Stimulated activated CD8-positive, alpha-beta memory T cell treated with anti-CD3 and anti-CD28 coated beads, Interleukin-12 subunit alpha, Interleukin-12 subunit beta, amount 100 ng/mL, for 24 hours (primary cell): ENCODE data around the gene ATP11A.

Experiments
- DNase-seq: peaks from one replicate; pipeline ENCODE4 v3.0.0-alpha.2; 2020; ENCODE audit errors: extremely low read depth

The ATP11A gene

DNA sequence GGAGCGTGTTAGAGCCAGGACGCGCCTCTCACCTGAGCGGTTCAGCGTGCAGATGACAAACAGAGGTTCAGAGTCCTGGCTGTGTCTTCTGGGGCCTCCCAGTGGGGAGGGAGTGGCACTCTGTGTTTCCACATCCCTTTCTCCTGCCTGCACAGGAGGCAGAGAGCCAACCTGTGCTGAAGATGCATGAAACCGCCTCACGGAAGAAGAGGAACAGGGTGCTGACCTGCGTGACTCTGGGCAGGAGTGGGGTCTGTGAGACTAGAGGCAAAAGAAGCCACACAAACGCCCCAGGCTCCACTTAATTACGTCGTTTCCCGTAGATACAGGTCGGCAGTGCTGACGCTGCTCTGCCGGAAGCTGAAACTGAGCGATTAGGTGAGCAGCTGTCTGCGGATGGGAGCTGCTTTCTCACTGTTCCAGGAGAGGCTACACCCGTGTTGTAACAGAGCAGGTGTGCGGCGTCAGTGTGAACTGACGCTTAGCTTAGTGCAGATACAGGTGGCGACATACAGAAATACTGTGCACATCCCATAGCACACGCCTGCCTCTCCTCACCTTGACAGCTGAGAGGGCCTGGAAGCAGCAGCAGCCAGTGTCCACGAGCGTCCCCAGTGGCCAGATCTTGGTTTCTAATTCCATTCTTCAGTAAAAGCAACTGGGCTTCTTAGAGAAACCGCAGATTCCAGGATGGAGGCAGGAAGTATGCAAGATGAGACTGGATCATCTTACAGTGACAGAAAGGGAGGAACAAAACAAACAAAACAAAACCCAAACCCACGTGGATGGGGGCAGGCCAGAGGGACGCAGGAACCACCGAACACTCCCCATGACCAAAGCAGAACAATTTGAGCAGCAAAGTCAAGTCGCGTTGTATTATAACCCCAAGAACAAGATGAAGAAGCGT, 241.4 kb downstream of the ATP11A start:
- no peak for DNase-seq

DNA sequence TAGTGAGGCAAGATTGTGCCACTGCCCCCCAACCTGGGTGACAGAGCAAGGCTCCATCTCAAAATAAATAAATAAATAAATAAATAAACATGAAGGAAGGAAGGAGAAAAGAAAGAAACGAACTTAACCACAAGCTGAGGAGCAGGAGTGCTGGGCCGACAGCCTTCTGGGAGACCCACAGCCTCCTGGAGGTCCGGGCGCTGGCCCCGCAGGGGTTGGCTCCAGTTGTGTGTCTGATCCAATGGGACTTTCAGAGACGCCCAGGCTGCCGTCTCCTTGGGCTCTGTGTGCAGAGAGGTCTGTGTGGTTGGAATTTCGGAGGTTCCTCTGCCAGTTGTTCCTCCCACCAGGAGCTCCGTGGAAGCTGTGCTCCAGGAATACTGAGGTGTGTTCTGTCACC, 243.1 kb downstream of the ATP11A start:
- DNase-seq, result no peak

DNA sequence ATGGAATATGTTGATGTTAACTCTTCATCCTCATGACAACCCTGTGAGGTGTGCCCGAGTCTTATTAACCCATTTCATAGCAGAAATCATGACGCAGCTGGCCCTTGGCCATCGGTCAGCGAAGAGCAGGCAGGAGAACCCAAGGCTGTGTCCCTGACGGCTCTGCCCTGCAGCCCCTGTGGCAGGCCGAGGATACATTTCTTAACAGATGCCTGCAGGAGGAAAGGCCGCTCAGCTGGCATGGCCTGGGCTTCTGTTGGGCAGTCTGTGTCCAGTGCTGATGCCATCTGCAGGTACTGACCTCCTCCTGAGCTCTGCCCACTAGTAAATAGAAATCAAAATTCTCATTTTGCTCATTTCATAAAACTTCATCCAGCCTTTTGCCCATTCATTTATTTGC, 243.8 kb downstream of the ATP11A start:
- no peak for DNase-seq

DNA sequence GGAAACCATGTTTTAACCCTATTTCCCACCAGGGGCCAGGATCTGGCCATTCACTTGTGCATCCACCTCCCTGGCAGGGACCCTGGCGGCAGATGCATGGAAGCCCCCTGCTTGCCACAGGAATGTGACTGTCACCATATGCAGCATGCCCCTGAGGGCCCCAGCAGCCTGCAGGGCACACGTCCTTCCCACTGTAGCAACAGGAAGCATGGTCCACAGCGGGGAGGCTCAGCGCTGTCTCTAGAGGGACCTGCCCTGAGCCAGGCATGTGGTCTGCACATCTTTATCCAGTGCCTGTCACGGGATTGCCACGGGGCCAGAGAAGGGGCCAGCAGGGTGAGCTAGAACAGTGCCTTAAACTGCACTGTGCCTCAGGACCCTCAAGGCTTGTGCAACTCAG, 244.2 kb downstream of the ATP11A start:
- no peak for DNase-seq
